NCI-H510A (cell line): ENCODE data around the gene SPEM3.

Source experiments
- DNase-seq: peaks from one replicate; lab custom pipeline; 2025; lab: John Stamatoyannopoulos, UW

Gene SPEM3

DNA sequence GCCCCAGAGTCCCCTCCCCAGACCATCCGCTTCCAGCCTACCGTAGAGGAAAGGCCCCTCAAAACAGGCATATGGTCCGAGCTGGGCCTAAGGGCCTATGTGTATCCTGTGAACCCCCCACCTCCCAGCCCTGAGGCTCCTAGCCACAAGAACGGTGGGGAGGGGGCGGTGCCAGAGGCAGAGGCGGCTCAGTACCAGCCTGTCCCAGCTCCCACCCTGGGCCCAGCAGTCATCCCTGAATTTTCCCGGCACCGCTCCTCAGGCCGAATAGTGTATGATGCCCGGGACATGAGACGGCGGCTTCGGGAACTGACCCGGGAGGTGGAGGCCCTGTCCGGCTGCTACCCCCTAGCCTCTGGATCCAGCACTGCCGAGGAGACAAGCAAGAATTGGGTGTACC lies 7.5 kb upstream of the SPEM3 start:
- DNase-seq: no peak

- peak; percentile 5 for DNase-seq
Measured at GRCh38 chr17:7423679-7424078, 5.0 kb upstream of the SPEM3 start.

- DNase-seq: no peak
Measured at GRCh38 chr17:7425316-7425715, 3.3 kb upstream of the SPEM3 start, which contains the start of gene SPEM2. Gene SPEM2, plus strand, starts transcription at chr17:7425616. Its CDS starts 73 bp downstream, at chr17:7425689.

- DNase-seq: no peak
Measured at GRCh38 chr17:7425756-7426155, 2.9 kb upstream of the SPEM3 start.

DNA sequence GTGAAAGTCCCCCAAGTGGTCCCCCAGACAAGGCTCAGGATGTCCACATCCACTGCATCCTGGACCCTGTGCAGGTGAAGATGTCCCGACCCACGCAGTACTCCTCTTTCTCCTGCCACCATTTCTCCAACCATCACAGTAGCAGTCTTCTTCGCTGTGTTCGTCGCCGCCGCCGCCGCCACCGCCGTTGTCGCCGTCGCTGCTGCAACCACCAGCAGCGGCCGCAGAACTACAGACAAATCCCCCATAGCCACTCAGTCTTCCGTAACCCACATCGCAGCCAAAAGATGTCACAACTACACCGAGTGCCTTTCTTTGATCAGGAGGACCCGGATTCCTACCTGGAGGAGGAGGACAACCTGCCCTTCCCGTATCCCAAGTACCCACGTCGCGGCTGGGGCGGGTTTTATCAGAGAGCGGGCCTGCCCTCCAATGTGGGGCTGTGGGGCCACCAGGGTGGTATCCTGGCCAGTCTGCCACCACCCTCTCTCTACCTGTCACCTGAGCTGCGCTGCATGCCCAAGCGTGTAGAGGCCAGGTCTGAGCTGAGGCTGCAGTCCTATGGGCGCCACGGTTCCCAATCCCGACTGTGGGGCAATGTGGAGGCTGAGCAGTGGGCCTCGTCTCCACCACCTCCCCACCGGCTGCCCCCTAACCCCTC lies 2.3 kb upstream of the SPEM3 start:
- DNase-seq: no peak

GRCh38 chr17:7426896-7427489 lies 1.7 kb upstream of the SPEM3 start:
- DNase-seq: no peak

DNA sequence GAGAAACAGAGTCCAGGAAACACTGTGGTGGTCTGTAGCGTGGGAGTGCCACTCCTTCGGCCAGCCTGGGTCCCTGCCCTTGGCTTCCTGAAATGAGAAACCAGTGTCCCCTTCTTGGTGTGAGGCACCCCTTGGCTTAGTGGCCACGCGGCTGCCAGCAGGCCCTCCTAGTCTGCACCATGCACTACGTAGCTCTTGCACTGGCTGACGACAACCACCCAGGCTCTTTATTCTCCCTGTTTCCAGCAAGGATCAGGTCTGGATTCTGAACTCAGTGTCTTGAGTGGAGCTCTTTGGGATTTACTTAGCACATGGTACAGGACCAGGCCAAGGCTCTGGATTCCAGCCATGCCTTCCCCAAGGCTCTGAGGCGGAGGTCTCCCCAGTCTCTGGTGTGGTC lies 1.1 kb upstream of the SPEM3 start:
- no peak for DNase-seq

DNA sequence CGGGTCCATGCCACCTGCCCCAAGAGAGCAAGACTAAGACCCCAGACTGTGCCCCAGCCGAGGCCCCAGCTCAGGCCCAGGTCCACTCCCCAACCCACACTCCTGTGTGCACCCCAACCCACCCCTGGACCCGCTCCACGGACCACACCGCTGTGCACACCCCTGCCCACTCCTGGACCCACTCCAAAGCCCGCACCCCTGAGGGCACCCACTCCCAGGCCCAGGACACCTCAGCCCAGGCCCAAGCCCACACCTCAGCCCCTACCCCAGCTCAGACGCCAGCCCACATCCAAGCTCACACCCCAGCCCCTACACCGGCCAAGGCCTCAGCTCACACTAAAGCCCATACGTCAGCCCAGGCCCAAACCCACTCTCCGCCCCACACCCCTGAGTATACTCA lies 1.1 kb downstream of the SPEM3 start:
- no peak for DNase-seq

DNA sequence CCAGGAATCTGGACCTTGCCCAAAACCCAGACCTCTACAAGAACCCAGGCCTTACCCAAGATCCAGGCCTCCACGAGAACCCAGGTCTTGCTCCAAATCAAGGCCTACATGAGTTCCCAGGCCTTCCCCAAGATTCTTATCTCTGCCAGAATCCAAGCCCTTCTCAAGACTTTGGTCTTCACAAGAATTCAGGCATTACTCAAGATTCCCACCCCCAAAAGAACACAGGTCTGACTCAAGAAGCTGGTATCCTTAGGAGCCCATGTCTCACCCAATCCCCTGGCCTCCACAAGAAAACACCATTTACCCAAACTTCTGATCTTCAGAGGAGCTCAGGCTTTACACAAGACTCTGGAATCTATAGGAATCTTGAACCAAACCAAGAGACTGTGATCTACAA lies 2.6 kb downstream of the SPEM3 start:
- no peak for DNase-seq

- no peak for DNase-seq
Measured at GRCh38 chr17:7432296-7432695, 3.6 kb downstream of the SPEM3 start.

- DNase-seq: peak; percentile 39
Measured at GRCh38 chr17:7435676-7436555, 7.3 kb downstream of the SPEM3 start.

DNA sequence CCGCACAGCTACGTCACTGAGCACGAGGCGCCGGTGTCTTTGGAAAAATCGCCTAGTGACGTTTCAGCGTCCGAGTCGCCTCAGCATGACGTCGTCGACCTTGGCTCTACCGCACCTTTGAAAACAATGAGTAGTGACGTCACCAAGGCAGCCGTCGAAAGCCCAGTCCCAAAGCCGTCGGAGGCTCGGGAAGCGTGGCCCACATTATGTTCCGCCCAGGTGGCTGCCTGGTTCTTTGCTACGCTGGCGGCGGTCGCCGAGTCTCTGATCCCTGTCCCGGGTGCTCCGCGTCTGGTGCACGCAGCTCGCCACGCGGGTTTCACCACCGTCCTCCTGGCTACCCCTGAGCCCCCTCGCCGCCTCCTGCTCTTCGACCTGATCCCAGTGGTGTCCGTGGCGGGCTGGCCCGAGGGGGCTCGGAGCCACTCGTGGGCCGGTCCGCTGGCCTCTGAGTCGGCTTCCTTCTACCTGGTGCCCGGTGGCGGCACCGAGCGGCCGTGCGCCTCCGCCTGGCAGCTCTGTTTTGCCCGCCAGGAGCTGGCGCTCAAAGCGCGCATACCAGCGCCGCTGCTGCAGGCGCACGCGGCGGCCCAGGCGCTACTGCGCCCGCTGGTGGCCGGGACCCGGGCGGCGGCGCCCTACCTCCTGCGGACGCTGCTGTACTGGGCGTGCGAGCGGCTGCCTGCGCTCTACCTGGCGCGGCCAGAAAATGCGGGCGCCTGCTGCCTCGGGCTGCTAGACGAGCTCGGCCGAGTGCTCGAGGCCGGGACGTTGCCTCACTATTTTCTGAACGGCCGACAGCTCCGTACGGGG lies 8.1 kb downstream of the SPEM3 start:
- DNase-seq: peak; percentile 53

DNA sequence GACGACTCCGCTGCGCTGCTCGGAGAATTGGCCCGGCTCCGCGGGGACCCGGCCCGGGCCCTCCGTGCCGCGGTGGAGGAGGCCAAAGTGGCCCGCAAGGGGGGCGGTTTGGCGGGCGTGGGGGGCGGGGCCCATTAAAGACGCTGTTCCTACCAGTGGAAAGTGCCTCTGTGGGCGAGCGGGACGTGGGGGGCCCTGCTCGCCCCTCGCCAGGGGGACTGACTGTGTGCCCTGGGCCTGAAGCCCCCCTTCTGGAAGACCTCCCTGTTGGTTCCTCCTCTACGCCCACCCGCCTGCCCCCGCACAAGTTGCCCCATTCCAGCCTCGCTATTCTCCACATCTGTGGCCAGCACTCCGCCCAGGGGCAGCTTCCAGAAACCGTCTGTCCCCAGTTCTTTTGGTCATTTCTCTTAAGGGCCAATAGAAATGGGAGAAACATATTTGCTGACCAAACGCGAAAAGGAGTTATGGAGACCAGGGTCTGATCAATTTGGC lies 8.8 kb downstream of the SPEM3 start:
- no peak for DNase-seq

DNA sequence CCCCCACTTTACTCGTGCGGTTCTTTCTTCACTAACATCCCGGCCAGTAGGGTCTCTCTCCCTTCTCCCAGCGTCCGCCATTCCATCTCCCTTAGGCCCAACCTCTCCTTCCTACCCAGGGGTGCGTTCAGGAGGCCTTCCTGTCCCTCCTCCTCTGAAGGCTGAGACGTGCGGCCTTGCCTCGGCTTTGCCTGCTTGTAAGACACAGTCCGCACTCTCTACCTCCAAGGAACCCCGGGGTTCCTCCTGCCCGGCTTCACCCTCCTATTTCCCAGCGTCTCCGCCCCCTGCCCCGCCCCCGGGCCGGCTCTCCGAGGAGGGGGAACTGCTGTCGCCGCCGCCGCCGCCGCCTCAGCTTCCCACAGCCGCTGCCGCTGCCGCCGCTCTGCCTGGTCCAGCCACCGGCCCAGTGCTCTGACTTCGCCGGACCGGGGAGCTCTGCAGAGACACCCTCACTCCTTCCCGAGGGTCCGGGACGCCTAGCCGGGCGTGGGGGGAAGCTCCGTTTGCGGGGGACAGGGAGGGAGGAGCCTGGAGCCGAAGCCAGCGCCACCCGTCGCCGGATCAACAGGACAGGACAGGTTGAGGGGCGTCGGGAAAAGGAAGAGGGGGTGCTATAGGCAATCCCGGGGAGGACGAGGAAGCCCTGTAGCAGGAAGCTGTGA lies 9.4 kb downstream of the SPEM3 start:
- DNase-seq: no peak

DNA sequence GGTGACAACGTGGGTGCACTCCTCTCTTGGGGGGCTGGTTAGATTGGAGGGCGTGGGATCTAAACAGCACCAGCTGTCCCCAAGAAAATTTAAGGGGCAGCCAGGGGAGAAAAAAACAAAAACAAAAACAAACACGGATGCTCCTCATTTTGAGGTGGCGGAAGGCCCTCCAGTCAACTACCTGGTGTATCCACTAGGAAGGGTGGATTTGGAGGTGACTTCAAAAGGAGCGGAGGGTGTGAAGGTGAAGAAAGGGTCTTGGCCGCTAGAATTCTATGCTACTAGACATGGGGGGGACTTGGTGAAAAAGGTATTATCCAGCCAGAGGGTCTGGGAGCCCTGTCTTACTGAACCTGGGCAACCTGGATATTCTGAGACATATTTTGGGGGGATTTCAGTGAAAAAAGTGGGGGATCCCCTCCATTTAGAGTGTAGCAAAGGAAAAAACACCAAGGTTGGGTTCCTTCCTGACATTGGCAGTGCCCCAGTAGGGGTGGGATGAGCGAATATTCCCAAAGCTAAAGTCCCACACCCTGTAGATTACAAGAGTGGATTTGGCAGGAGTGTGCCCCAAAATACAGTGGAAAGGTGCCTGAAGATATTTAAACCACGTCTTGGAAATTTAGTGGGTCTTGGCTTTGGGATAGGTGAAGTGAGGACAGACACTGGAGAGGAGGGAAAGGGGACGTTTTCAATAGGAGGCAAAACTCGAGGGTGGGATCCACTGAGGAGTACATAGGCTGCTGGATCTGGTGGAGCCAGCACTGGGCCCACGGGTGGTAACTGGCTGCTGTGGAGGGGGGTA lies 10.2 kb downstream of the SPEM3 start:
- no peak for DNase-seq

DNA sequence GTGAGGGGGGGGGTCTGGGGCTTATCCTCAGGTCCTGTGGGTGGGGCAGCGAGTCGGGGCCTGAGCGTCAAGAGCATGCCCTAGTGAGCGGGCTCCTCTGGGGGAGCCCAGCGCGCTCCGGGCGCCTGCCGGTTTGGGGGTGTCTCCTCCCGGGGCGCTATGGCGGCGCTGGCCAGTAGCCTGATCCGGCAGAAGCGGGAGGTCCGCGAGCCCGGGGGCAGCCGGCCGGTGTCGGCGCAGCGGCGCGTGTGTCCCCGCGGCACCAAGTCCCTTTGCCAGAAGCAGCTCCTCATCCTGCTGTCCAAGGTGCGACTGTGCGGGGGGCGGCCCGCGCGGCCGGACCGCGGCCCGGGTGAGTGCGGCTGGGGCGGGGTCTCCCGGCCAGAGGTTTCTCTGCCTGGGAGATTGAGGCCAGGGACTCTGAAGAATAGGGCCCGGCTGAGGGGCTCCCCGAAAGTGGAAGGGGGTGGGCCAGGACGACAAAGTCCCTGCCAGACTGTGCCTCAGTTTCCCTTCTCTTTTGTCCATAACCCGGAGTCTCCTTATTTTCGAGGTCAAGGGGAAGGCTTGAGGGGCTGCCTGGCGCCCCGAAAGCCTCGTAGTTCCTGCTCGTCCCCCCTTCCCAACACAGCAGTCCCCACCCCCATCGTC lies 10.9 kb downstream of the SPEM3 start, which contains the start of gene FGF11:
Gene FGF11, plus strand, starts transcription at position 51 of the 651 bp plus-strand sequence. Its CDS starts 109 bp downstream, at position 160.
- DNase-seq: no peak

DNA sequence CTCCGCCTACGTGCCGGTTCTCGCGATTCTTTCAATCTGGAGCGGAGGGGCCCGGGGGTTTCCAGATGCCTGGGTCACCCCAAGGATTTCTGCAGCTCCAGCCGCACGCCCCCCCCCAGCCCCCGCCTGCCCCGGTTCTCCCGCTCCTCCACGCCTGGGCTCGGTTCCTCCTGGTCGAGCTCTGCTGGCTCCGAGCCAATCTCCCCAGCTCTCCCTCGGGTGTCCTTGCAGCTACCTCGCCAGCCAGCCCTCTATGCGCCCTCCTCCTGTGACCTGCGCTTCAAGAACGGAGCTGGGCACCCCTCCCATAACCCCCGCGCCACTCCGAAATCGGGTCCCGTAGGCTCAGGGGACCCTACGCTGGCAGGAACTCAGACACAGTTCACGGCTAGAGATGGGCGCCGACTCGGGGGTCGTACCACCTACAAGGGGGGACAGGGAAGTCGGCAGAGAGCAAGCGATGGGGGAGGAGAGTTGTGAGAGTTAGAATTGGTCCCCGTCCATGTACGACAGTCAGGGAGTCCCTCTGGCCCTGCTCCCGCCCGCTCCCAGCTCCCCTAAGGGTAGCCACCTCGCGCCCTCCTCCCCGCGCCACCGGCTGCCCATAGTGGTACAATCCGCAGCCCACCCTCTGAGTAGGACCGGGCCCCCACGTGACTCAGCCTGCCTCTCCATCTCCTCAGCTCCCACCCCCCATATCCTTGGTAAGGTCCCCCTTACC lies 11.6 kb downstream of the SPEM3 start:
- peak; percentile 3 for DNase-seq

- no peak for DNase-seq
Measured at GRCh38 chr17:7440834-7441195, 12.2 kb downstream of the SPEM3 start.

DNA sequence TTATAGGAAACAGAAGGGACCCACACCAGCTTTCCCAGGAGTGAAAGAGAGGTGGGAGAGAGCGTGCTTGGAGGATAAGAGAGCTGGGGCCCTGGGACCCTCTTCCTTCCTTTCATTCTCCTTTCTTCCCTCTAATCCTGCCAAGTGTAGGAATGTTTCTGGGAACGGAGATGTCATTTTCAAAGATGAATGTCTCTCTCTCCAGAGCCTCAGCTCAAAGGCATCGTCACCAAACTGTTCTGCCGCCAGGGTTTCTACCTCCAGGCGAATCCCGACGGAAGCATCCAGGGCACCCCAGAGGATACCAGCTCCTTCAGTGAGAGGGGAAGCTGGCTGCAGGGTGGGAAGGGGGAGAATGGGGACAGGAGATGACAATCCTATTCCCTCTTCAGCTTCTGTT lies 12.6 kb downstream of the SPEM3 start:
- no peak for DNase-seq
